Fibroblast of lung (primary cell): Measurements from ENCODE around the gene SEZ6L.

Source experiments
- CTCF ChIP-seq, 2 donors: IDR thresholded peaks in 1 of 2; conservative IDR thresholded peaks in 1 of 2; 1 replicate in 1 of 2; 2 replicates in 1 of 2; pipeline ENCODE4 v1.5.1; 2011 to 2012; ENCODE audit warnings: low read length in 2 of 2, control low read depth in 1 of 2, inconsistent platforms in 1 of 2, low read depth in 1 of 2, mild to moderate bottlenecking in 1 of 2
- EZH2 ChIP-seq: IDR thresholded peaks from 2 replicates; pipeline ENCODE4 v1.5.1; 2012; ENCODE audit warnings: low read length, control low read depth, mild to moderate bottlenecking; ENCODE audit errors: missing control alignments

- TF ChIP-seq CTCF (conservative IDR thresholded peaks at IDR 0.05 in 1 of 2, IDR thresholded peaks at IDR 0.05 in 1 of 2; ENCODE audit: low read depth in 1 of 2, low read length in 2 of 2) (no peak), EZH2 (no peak)
These were observed 225.5 kb downstream of the SEZ6L start for GRCh38 chr22:26394777-26395176.
